Endothelial cell (in vitro differentiated cells): Measurements from ENCODE around the gene CYB561D2. TPM values are rescaled to one million over a fixed set of nuclear protein-coding genes. Genes with fewer than 3 reads are reported as not detected.

Experiments used
- DNase-seq: peaks from one replicate; pipeline ENCODE4 v3.0.0; 2021; ENCODE audit warnings: low spot score
- H3K27ac Mint-ChIP-seq: one replicate; pipeline ENCODE4 v1.8.0; 2021; ENCODE audit warnings: mixed read lengths, inconsistent platforms; ENCODE audit not compliant: unreplicated experiment
- H3K27me3 Mint-ChIP-seq: one replicate; pipeline ENCODE4 v1.8.0; 2021; ENCODE audit warnings: mild to moderate bottlenecking, moderate library complexity, mixed read lengths, inconsistent platforms; ENCODE audit not compliant: unreplicated experiment
- H3K36me3 Mint-ChIP-seq: one replicate; pipeline ENCODE4 v1.8.0; 2021; ENCODE audit warnings: mild to moderate bottlenecking, low read depth, mixed read lengths, inconsistent platforms; ENCODE audit not compliant: unreplicated experiment
- H3K4me1 Mint-ChIP-seq: one replicate; pipeline ENCODE4 v1.8.0; 2021; ENCODE audit warnings: mild to moderate bottlenecking, mixed read lengths, inconsistent platforms; ENCODE audit not compliant: unreplicated experiment
- H3K4me3 Mint-ChIP-seq: one replicate; pipeline ENCODE4 v1.8.0; 2021; ENCODE audit warnings: mild to moderate bottlenecking, mixed read lengths, inconsistent platforms; ENCODE audit not compliant: unreplicated experiment
- H3K9me3 Mint-ChIP-seq: one replicate; pipeline ENCODE4 v1.8.0; 2021; ENCODE audit warnings: mixed read lengths, inconsistent platforms; ENCODE audit not compliant: unreplicated experiment
- CTCF ChIP-seq: fragments of 200-600 bp; sonication (generic); IDR thresholded peaks from one replicate; pipeline ENCODE4 v1.5.0; 2021; ENCODE audit warnings: antibody characterized with exemption; ENCODE audit not compliant: unreplicated experiment
- total RNA-seq: library from RNA; stranded (reverse); fragmentation: NEBNext Ultra II Directional; extraction: Animal tissue kit (Norgen Biotek cat#: 25700); gene quantifications from one replicate; pipeline ENCODE4 v1.2.1, GENCODE V29; 2021; ENCODE audit not compliant: unreplicated experiment

CYB561D2 gene
- total RNA-seq, 1 donor from 2014 or later: 5.5 TPM

GRCh38 chr3:50338965-50339364 is 11.7 kb upstream of the CYB561D2 start:
- Mint-ChIP-seq H3K9me3 (no peaks in the 10 kb centered on the region), H3K4me1 (peaks cover 34% of the 10 kb centered on the region), H3K27me3 (peaks cover 31% of the 10 kb centered on the region), H3K36me3 (peaks cover 10% of the 10 kb centered on the region), H3K4me3 (peak overlapping the region; percentile 79), H3K27ac (peak overlapping the region; percentile 13)
- no peak for DNase-seq
- no peak for TF ChIP-seq CTCF

GRCh38 chr3:50339485-50340146 is 11.0 kb upstream of the CYB561D2 start:
- H3K27ac Mint-ChIP-seq: no peak overlapping the region
- H3K9me3 Mint-ChIP-seq: no peaks in the 10 kb centered on the region
- peaks cover 27% of the 10 kb centered on the region for H3K4me1 Mint-ChIP-seq
- peak overlapping the region; percentile 76 for H3K4me3 Mint-ChIP-seq
- DNase-seq: no peak
- peaks cover 31% of the 10 kb centered on the region for H3K27me3 Mint-ChIP-seq
- H3K36me3 Mint-ChIP-seq: peaks cover 10% of the 10 kb centered on the region
- no peak for TF ChIP-seq CTCF

GRCh38 chr3:50340147-50340447 is 10.6 kb upstream of the CYB561D2 start:
- Mint-ChIP-seq H3K27me3 (peaks cover 27% of the 10 kb centered on the region), H3K9me3 (no peaks in the 10 kb centered on the region), H3K36me3 (peaks cover 10% of the 10 kb centered on the region), H3K27ac (no peak overlapping the region), H3K4me3 (peak overlapping the region; percentile 76), H3K4me1 (peaks cover 26% of the 10 kb centered on the region)
- no peak for DNase-seq
- TF ChIP-seq CTCF: no peak

- peaks cover 10% of the 10 kb centered on the region for H3K36me3 Mint-ChIP-seq
- DNase-seq: no peak
- peak within 1 kb of the TSS; percentile 76 for H3K4me3 Mint-ChIP-seq
- TF ChIP-seq CTCF: no peak
- H3K9me3 Mint-ChIP-seq: no peaks in the 10 kb centered on the region
- H3K27ac Mint-ChIP-seq: no peak within 1 kb of the TSS
- H3K27me3 Mint-ChIP-seq: peaks cover 27% of the 10 kb centered on the region
- H3K4me1 Mint-ChIP-seq: peaks cover 26% of the 10 kb centered on the region
Measured at GRCh38 chr3:50340448-50341329, 10.0 kb upstream of the CYB561D2 start, which contains the start of gene RASSF1. TSS of gene RASSF1 (minus strand) at chr3:50340836. CDS start at chr3:50340805, 31 bp downstream.

- peaks cover 10% of the 10 kb centered on the region for H3K36me3 Mint-ChIP-seq
- H3K27me3 Mint-ChIP-seq: peaks cover 30% of the 10 kb centered on the region
- peaks cover 23% of the 10 kb centered on the region for H3K4me1 Mint-ChIP-seq
- no peak overlapping the region for H3K4me3 Mint-ChIP-seq
- H3K27ac Mint-ChIP-seq: no peak overlapping the region
- no peaks in the 10 kb centered on the region for H3K9me3 Mint-ChIP-seq
- no peak for DNase-seq
- no peak for TF ChIP-seq CTCF
Measured at GRCh38 chr3:50341537-50341936, 9.1 kb upstream of the CYB561D2 start.
